Measurements from ENCODE around the gene HTATSF1. TPM values are rescaled to one million over a fixed set of nuclear protein-coding genes. Genes with fewer than 3 reads are reported as not detected.

HTATSF1 gene
- total RNA-seq, 1 donor, result 35.0 TPM

- TF ChIP-seq, protein P1, sequence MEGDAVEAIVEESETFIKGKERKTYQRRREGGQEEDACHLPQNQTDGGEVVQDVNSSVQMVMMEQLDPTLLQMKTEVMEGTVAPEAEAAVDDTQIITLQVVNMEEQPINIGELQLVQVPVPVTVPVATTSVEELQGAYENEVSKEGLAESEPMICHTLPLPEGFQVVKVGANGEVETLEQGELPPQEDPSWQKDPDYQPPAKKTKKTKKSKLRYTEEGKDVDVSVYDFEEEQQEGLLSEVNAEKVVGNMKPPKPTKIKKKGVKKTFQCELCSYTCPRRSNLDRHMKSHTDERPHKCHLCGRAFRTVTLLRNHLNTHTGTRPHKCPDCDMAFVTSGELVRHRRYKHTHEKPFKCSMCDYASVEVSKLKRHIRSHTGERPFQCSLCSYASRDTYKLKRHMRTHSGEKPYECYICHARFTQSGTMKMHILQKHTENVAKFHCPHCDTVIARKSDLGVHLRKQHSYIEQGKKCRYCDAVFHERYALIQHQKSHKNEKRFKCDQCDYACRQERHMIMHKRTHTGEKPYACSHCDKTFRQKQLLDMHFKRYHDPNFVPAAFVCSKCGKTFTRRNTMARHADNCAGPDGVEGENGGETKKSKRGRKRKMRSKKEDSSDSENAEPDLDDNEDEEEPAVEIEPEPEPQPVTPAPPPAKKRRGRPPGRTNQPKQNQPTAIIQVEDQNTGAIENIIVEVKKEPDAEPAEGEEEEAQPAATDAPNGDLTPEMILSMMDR (IDR thresholded peaks at IDR 0.05; ENCODE audit: insufficient read depth, low read depth, low read length), result no peak
- no peak for DNase-seq (ENCODE audit: low read depth)
- H3K4me3 ChIP-seq (ENCODE audit: low read depth, low read length), result no peak overlapping the region
Measured at GRCh38 chrX:136540226-136540625, 42.8 kb downstream of the HTATSF1 start.

GRCh38 chrX:136541294-136541693 is 43.9 kb downstream of the HTATSF1 start:
- no peak overlapping the region for H3K4me3 ChIP-seq (ENCODE audit: low read depth, low read length)
- DNase-seq (ENCODE audit: low read depth), result no peak
- TF ChIP-seq, protein P1 (IDR thresholded peaks at IDR 0.05; ENCODE audit: insufficient read depth, low read depth, low read length), result no peak

GRCh38 chrX:136542281-136542680 is 44.9 kb downstream of the HTATSF1 start:
- H3K4me3 ChIP-seq (ENCODE audit: low read depth, low read length), result no peak overlapping the region
- TF ChIP-seq, protein P1 (IDR thresholded peaks at IDR 0.05; ENCODE audit: insufficient read depth, low read depth, low read length), result no peak
- DNase-seq (ENCODE audit: low read depth), result no peak

GRCh38 chrX:136546371-136546781 is 49.0 kb downstream of the HTATSF1 start:
- TF ChIP-seq, protein P1 (IDR thresholded peaks at IDR 0.05; ENCODE audit: insufficient read depth, low read depth, low read length), result no peak
- H3K4me3 ChIP-seq (ENCODE audit: low read depth, low read length), result no peak overlapping the region
- DNase-seq (ENCODE audit: low read depth), result no peak

DNA sequence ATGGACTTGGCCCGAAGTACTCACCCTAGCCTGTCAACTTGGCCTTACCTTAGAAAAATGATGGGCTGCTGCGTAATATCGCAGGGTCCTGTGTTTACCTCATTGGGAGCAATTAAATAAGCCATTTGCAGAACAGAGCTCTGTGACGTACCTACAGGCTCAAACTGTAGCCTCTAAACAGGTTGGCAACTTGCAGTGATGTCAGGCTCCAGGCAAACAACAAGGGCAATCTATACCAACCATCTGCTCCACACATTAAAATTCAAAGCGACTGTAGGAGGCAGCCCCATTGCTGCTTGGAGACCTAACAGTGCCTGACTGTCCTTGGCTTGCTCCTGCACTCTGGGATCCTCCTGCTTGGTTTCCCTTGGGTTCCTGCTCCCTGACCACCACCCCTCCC is 51.8 kb downstream of the HTATSF1 start:
- no peak for DNase-seq (ENCODE audit: low read depth)
- TF ChIP-seq, protein P1 (IDR thresholded peaks at IDR 0.05; ENCODE audit: insufficient read depth, low read depth, low read length), result no peak
- H3K4me3 ChIP-seq (ENCODE audit: low read depth, low read length), result no peak overlapping the region

- TF ChIP-seq, protein P1 (IDR thresholded peaks at IDR 0.05; ENCODE audit: insufficient read depth, low read depth, low read length), result no peak
- DNase-seq (ENCODE audit: low read depth), result no peak
Measured at GRCh38 chrX:136551410-136551809, 54.0 kb downstream of the HTATSF1 start.

GRCh38 chrX:136555694-136556093 is 58.3 kb downstream of the HTATSF1 start:
- TF ChIP-seq, protein P1 (IDR thresholded peaks at IDR 0.05; ENCODE audit: insufficient read depth, low read depth, low read length), result no peak
- H3K4me3 ChIP-seq (ENCODE audit: low read depth, low read length), result no peak overlapping the region
- no peak for DNase-seq (ENCODE audit: low read depth)

More at GRCh38 chrX:136551410-136551809, 54.0 kb downstream of the HTATSF1 start:
- H3K4me3 ChIP-seq (ENCODE audit: low read depth, low read length), result no peak overlapping the region
